Spinal cord (tissue), 10 donors: Measurements from ENCODE around the gene SFSWAP. TPM values are rescaled to one million over a fixed set of nuclear protein-coding genes. Genes with fewer than 3 reads are reported as not detected.

Source experiments
- DNase-seq, 6 donors: peaks; one replicate each; pipeline versions ENCODE4 v3.0.0 to v3.0.0-alpha.2; 2013 to 2015; ENCODE audit warnings: low spot score in 6 of 6, low read depth in 4 of 6
- H3K27ac ChIP-seq: one replicate; pipeline ENCODE4 v1.5.1; 2013; ENCODE audit warnings: low read depth, low read length, control low read depth
- H3K27me3 ChIP-seq: one replicate; pipeline ENCODE4 v1.6.1; 2013; ENCODE audit warnings: low read length; ENCODE audit not compliant: control insufficient read depth, insufficient read depth
- H3K36me3 ChIP-seq: one replicate; pipeline ENCODE4 v1.6.1; 2013; ENCODE audit warnings: low read length; ENCODE audit not compliant: control insufficient read depth, insufficient read depth
- H3K4me1 ChIP-seq: one replicate; pipeline ENCODE4 v1.6.1; 2013; ENCODE audit warnings: low read length; ENCODE audit not compliant: control insufficient read depth, insufficient read depth
- H3K4me3 ChIP-seq: one replicate; pipeline ENCODE4 v1.5.1; 2013; ENCODE audit warnings: low read depth, low read length, control low read depth
- H3K9me3 ChIP-seq: one replicate; pipeline ENCODE4 v1.6.1; 2013; ENCODE audit warnings: low read length; ENCODE audit not compliant: control insufficient read depth, insufficient read depth
- WGBS: methylation state at CpG from one replicate; pipeline ENCODE4 v1.1.5; 2013; ENCODE audit warnings: missing lambda C conversion rate; ENCODE audit not compliant: insufficient coverage; 5-methylcytosine and 5-hydroxymethylcytosine counted together
- polyA plus RNA-seq, 2 donors: library from polyadenylated mRNA; unstranded; fragments of 120-200 nt; gene quantifications; one replicate each; pipeline ENCODE4 v1.2.1, GENCODE V29; 2013; ENCODE audit not compliant: insufficient read length in 2 of 2
- total RNA-seq, 2 donors: library from RNA; depleted of rRNA in 1 of 2; stranded (reverse); fragments of 120-200 nt in 1 of 2; fragments of >200 nt in 1 of 2; gene quantifications; one replicate each; pipeline versions ENCODE4 v1.2.3 to v1.2.4, GENCODE V29; 2013 to 2014
- donor health status: healthy.

Gene SFSWAP
- total and polyA plus RNA-seq, 4 donors: 20.1 to 78.6 (median 47.1) TPM

- Histone ChIP-seq H3K27ac (no peak overlapping the region), H3K36me3 (peaks cover 70% of the 10 kb centered on the region), H3K27me3 (no peaks in the 10 kb centered on the region), H3K4me3 (no peak overlapping the region), H3K9me3 (no peaks in the 10 kb centered on the region), H3K4me1 (peaks cover 8% of the 10 kb centered on the region)
- 96% methylated on average over 8 of the region's 11 CpGs for WGBS
- no peak for DNase-seq
Observed at GRCh38 chr12:131788070-131788469, 77.2 kb downstream of the SFSWAP start.

GRCh38 chr12:131789638-131790037 lies 78.7 kb downstream of the SFSWAP start:
- 97% methylated on average over 12 of the region's 12 CpGs for WGBS
- H3K4me1 ChIP-seq: peaks cover 4% of the 10 kb centered on the region
- H3K27ac ChIP-seq: no peak overlapping the region
- H3K4me3 ChIP-seq: no peak overlapping the region
- H3K9me3 ChIP-seq: no peaks in the 10 kb centered on the region
- no peak for DNase-seq
- peaks cover 77% of the 10 kb centered on the region for H3K36me3 ChIP-seq
- no peaks in the 10 kb centered on the region for H3K27me3 ChIP-seq

- Histone ChIP-seq H3K9me3 (no peaks in the 10 kb centered on the region), H3K4me3 (no peak overlapping the region), H3K4me1 (peaks cover 6% of the 10 kb centered on the region), H3K27me3 (no peaks in the 10 kb centered on the region), H3K36me3 (peaks cover 76% of the 10 kb centered on the region), H3K27ac (no peak overlapping the region)
- WGBS: 63% methylated on average over 17 of the region's 19 CpGs
- DNase-seq: no peak
Observed at GRCh38 chr12:131793243-131794022, 82.5 kb downstream of the SFSWAP start.

- Histone ChIP-seq H3K36me3 (peaks cover 76% of the 10 kb centered on the region), H3K27me3 (no peaks in the 10 kb centered on the region), H3K9me3 (no peaks in the 10 kb centered on the region), H3K4me3 (no peak overlapping the region), H3K27ac (no peak overlapping the region), H3K4me1 (peaks cover 6% of the 10 kb centered on the region)
- no peak for DNase-seq
- 96% methylated on average over 6 of the region's 7 CpGs for WGBS
Observed at GRCh38 chr12:131794061-131794460, 83.2 kb downstream of the SFSWAP start.

- no peaks in the 10 kb centered on the region for H3K27me3 ChIP-seq
- no peak for DNase-seq
- H3K4me1 ChIP-seq: peaks cover 6% of the 10 kb centered on the region
- no peaks in the 10 kb centered on the region for H3K9me3 ChIP-seq
- H3K4me3 ChIP-seq: no peak overlapping the region
- no peak overlapping the region for H3K27ac ChIP-seq
- 83% methylated on average over 9 of the region's 10 CpGs for WGBS
- H3K36me3 ChIP-seq: peaks cover 76% of the 10 kb centered on the region
Observed at GRCh38 chr12:131794573-131794972, 83.7 kb downstream of the SFSWAP start.

- Histone ChIP-seq H3K36me3 (peaks cover 77% of the 10 kb centered on the region), H3K4me1 (peaks cover 6% of the 10 kb centered on the region), H3K9me3 (no peaks in the 10 kb centered on the region), H3K4me3 (no peak overlapping the region), H3K27ac (no peak overlapping the region), H3K27me3 (no peaks in the 10 kb centered on the region)
- peak in 1 of 6 donors; percentile 43 for DNase-seq
- 71% methylated on average over 14 of the region's 14 CpGs for WGBS
Observed at GRCh38 chr12:131795064-131795463, 84.2 kb downstream of the SFSWAP start.

- Histone ChIP-seq H3K9me3 (no peaks in the 10 kb centered on the region), H3K36me3 (peaks cover 82% of the 10 kb centered on the region), H3K27me3 (no peaks in the 10 kb centered on the region), H3K27ac (no peak overlapping the region), H3K4me3 (no peak overlapping the region), H3K4me1 (peaks cover 6% of the 10 kb centered on the region)
- WGBS: 71% methylated on average over 12 of the region's 15 CpGs
- DNase-seq: no peak
Observed at GRCh38 chr12:131795690-131796410, 85.0 kb downstream of the SFSWAP start.

- Histone ChIP-seq H3K27me3 (no peaks in the 10 kb centered on the region), H3K9me3 (no peaks in the 10 kb centered on the region), H3K36me3 (peaks cover 80% of the 10 kb centered on the region), H3K4me1 (peaks cover 6% of the 10 kb centered on the region), H3K4me3 (no peak overlapping the region), H3K27ac (no peak overlapping the region)
- WGBS: 97% methylated on average over 6 of the region's 6 CpGs
- no peak for DNase-seq
Observed at GRCh38 chr12:131796411-131796736, 85.5 kb downstream of the SFSWAP start.

GRCh38 chr12:131796754-131797587 lies 86.1 kb downstream of the SFSWAP start:
- no peak overlapping the region for H3K4me3 ChIP-seq
- peaks cover 6% of the 10 kb centered on the region for H3K4me1 ChIP-seq
- peaks cover 80% of the 10 kb centered on the region for H3K36me3 ChIP-seq
- 89% methylated on average over 20 of the region's 28 CpGs for WGBS
- no peaks in the 10 kb centered on the region for H3K27me3 ChIP-seq
- DNase-seq: no peak
- H3K9me3 ChIP-seq: no peaks in the 10 kb centered on the region
- no peak overlapping the region for H3K27ac ChIP-seq
